K562 (cell line): ENCODE results near the gene PTTG1IP. TPM values are rescaled to one million over a fixed set of nuclear protein-coding genes. Genes with fewer than 3 reads are reported as not detected.
A peak's percentile ranks its signal among the peaks of the same experiment; 100 is the strongest.

ENCODE experiments used
- CEBPG ChIP-seq, 3 experiments: fragments of 200-800 bp in 1 of 3; sonication (Bioruptor generic) in 1 of 3; sonication (generic) in 1 of 3; formaldehyde crosslinking in 1 of 3; IDR thresholded peaks in 2 of 3; conservative IDR thresholded peaks in 1 of 3; 2 replicates each; pipeline versions ENCODE4 v1.6.1 to v1.8.0; 2016 to 2022; ENCODE audit warnings: missing compliant biosample characterization in 2 of 3, missing genetic modification characterization in 2 of 3, mild to moderate bottlenecking in 1 of 3, missing genetic modification reagents in 1 of 3
- CREM ChIP-seq: IDR thresholded peaks from 2 replicates; pipeline ENCODE4 v1.6.1; 2014; ENCODE audit warnings: antibody characterized with exemption, low read depth
- ELF2 ChIP-seq: fragments of 250-450 bp; sonication (Bioruptor Pico); IDR thresholded peaks from 2 replicates; pipeline ENCODE4 v1.5.0; 2021; ENCODE audit warnings: mild to moderate bottlenecking
- LEF1 ChIP-seq: fragments of 450-650 bp; IDR thresholded peaks from 2 replicates; pipeline ENCODE4 v1.6.1; 2016; ENCODE audit warnings: mild to moderate bottlenecking
- MAZ ChIP-seq, 2 experiments: fragments of 450-650 bp in 1 of 2; sonication (generic) in 1 of 2; formaldehyde crosslinking; IDR thresholded peaks in 1 of 2; conservative IDR thresholded peaks in 1 of 2; 2 replicates each; pipeline versions ENCODE4 v1.4.0 to v1.5.0; 2020; ENCODE audit warnings: mild to moderate bottlenecking in 1 of 2, missing genetic modification reagents in 1 of 2
- POLR2G ChIP-seq: fragments of 200-400 bp; formaldehyde crosslinking; IDR thresholded peaks from 2 replicates; pipeline ENCODE4 v1.6.1; 2017; ENCODE audit warnings: low read depth, mild to moderate bottlenecking, antibody characterized with exemption, low read length, moderate library complexity
- SIN3A ChIP-seq, 2 experiments: fragments of 150-350 bp in 1 of 2; IDR thresholded peaks; 2 replicates each; pipeline ENCODE4 v1.6.1; 2011 to 2016; ENCODE audit warnings: borderline replicate concordance in 2 of 2, low read depth in 2 of 2, low read length in 2 of 2, mild to moderate bottlenecking in 2 of 2, moderate library complexity in 2 of 2; ENCODE audit not compliant: control insufficient read depth in 1 of 2
- SMAD4 ChIP-seq: fragments of 250-450 bp; sonication (Bioruptor Pico); conservative IDR thresholded peaks from 2 replicates; pipeline ENCODE4 v1.8.0; 2021; ENCODE audit warnings: inconsistent platforms, mild to moderate bottlenecking, moderate library complexity
- ZBTB17 ChIP-seq: fragments of 450-650 bp; formaldehyde crosslinking; IDR thresholded peaks from 2 replicates; pipeline ENCODE4 v1.4.0; 2020; ENCODE audit warnings: mild to moderate bottlenecking
- ZKSCAN8 ChIP-seq: fragments of 200-800 bp; sonication (Bioruptor generic); IDR thresholded peaks from 2 replicates; pipeline ENCODE4 v1.6.1; 2016; ENCODE audit warnings: missing genetic modification characterization, missing compliant biosample characterization
- polyA plus RNA-seq, 8 experiments: library from polyadenylated mRNA; depleted of rRNA in 4 of 8; stranded (reverse) in 5 of 8; unstranded in 3 of 8; fragments of >200 nt; fragmentation: Nextera tagmentation in 2 of 8; fragmentation: Illumina TruSeq in 1 of 8; extraction: Ambion mirVana in 2 of 8; extraction: Trizol in 1 of 8; gene quantifications; 2 replicates each; pipeline versions ENCODE4 v1.2.1 to v1.2.3, GENCODE V29; 2011 to 2014; ENCODE audit warnings: inconsistent platforms in 1 of 8, missing spikeins in 1 of 8
- total RNA-seq, 7 experiments: library from RNA; depleted of rRNA in 6 of 7; stranded (reverse); fragments of >200 nt in 6 of 7; fragmentation: Illumina TruSeq in 2 of 7; extraction: Trizol in 2 of 7; gene quantifications; 2 replicates each; pipeline versions ENCODE4 v1.2.1 to v1.2.3, GENCODE V29; 2011 to 2021; ENCODE audit warnings: low replicate concordance in 1 of 7
- TF ChIP-seq, protein P1 (sequence below): fragments of 450-650 bp; IDR thresholded peaks from 2 replicates; pipeline ENCODE4 v1.6.1; 2017; ENCODE audit warnings: antibody characterized with exemption, mild to moderate bottlenecking
- TF ChIP-seq, protein P2 (sequence below): sonication (generic); formaldehyde crosslinking; IDR thresholded peaks from 2 replicates; pipeline ENCODE4 v1.8.1; 2023; ENCODE audit warnings: mild to moderate bottlenecking, missing genetic modification reagents
- TF ChIP-seq, protein P3 (sequence below): fragments of 450-650 bp; formaldehyde crosslinking; IDR thresholded peaks from 2 replicates; pipeline ENCODE4 v1.4.0; 2022; ENCODE audit warnings: missing genetic modification characterization
- TF ChIP-seq, protein P4 (sequence below): sonication (generic); formaldehyde crosslinking; IDR thresholded peaks from 2 replicates; pipeline ENCODE4 v1.9.0; 2022; ENCODE audit warnings: mild to moderate bottlenecking, missing genetic modification reagents

The PTTG1IP gene
- total and polyA plus RNA-seq, 9 of the 15 experiments (the other 6 are each of a cell fraction or from before 2014, with no cell fraction given), result 5.0 to 99.3 (median 82.4) TPM

DNA sequence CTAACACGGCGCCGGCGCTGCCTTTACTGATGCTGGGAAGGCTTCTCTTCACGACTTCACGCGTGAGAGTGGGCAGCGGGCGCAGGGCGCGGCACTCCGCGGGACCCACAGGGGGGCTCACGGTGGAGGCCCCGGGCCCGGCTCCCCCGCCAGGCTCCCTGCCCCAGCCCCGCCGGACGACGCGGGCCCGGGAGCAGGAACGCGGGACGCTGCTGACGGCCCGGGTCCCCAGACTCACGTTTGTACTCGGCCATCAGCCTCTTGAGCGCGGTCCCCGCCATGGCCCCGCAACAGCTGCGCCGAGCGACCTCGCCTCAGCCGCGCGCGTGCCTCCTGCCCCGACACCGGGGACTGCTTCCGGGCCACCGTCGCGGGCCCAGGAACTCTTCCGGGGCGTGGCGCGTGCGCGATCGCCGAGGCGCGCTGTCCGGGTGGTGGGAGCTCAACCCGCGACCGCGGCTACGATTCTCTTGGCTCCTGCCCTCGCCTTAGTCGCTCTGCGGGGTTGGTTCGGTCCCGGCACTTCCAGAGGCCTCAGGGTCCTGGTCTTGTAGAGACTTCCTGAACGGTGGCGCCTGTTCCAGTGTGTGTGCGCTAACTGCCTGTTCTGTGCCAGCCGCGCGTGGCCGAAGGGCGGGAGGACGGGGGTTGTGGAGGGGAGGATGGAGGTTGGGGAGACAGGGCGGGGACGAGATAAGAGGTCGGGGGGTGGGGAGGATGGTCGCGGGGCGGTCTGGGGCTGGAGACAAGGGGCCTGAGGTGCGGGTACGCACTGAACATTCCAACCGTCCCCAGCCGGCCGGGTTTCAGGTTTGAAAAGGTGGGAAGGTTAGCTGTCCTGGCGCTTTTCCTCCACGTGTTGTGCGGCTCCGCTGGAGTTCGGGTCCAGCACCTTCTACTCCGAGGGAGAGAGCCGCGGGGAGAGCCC is 71.8 kb downstream of the PTTG1IP start, which contains the start of gene UBE2G2 (continued):
- TF ChIP-seq ZKSCAN8 (CRISPR knock-in tag) (no peak), LEF1 (no peak), CREM (peak; percentile 78), ZBTB17 (CRISPR knock-in tag) (peak; percentile 73; the same call in 1 of the 2 replicates), MAZ (CRISPR knock-in tag; conservative IDR thresholded peaks at IDR 0.05 in 1 of 2, IDR thresholded peaks at IDR 0.05 in 1 of 2) (peak in 1 of 2 experiments; percentile 77; a peak in 1 of 4 replicates), SIN3A (IDR thresholded peaks at IDR 0.05; ENCODE audit: borderline replicate concordance in 2 of 2, control insufficient read depth in 1 of 2, low read depth in 2 of 2, low read length in 2 of 2) (peak; percentile 96 to 97), POLR2G (peak; percentile 98), SMAD4 (CRISPR knock-in tag) (peak; percentile 55), CEBPG (CRISPR knock-in tag; IDR thresholded peaks at IDR 0.05) (peak; percentile 35; the same call in 1 of the 2 replicates), CEBPG (tag; conservative IDR thresholded peaks at IDR 0.05 in 1 of 2, IDR thresholded peaks at IDR 0.05 in 1 of 2) (no peak), ELF2 (CRISPR knock-in tag) (peak; percentile 40; the same call in 1 of the 2 replicates)
- TF ChIP-seq, protein P1, sequence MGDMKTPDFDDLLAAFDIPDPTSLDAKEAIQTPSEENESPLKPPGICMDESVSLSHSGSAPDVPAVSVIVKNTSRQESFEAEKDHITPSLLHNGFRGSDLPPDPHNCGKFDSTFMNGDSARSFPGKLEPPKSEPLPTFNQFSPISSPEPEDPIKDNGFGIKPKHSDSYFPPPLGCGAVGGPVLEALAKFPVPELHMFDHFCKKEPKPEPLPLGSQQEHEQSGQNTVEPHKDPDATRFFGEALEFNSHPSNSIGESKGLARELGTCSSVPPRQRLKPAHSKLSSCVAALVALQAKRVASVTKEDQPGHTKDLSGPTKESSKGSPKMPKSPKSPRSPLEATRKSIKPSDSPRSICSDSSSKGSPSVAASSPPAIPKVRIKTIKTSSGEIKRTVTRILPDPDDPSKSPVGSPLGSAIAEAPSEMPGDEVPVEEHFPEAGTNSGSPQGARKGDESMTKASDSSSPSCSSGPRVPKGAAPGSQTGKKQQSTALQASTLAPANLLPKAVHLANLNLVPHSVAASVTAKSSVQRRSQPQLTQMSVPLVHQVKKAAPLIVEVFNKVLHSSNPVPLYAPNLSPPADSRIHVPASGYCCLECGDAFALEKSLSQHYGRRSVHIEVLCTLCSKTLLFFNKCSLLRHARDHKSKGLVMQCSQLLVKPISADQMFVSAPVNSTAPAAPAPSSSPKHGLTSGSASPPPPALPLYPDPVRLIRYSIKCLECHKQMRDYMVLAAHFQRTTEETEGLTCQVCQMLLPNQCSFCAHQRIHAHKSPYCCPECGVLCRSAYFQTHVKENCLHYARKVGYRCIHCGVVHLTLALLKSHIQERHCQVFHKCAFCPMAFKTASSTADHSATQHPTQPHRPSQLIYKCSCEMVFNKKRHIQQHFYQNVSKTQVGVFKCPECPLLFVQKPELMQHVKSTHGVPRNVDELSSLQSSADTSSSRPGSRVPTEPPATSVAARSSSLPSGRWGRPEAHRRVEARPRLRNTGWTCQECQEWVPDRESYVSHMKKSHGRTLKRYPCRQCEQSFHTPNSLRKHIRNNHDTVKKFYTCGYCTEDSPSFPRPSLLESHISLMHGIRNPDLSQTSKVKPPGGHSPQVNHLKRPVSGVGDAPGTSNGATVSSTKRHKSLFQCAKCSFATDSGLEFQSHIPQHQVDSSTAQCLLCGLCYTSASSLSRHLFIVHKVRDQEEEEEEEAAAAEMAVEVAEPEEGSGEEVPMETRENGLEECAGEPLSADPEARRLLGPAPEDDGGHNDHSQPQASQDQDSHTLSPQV, result peak; percentile 85
- TF ChIP-seq, protein P2, sequence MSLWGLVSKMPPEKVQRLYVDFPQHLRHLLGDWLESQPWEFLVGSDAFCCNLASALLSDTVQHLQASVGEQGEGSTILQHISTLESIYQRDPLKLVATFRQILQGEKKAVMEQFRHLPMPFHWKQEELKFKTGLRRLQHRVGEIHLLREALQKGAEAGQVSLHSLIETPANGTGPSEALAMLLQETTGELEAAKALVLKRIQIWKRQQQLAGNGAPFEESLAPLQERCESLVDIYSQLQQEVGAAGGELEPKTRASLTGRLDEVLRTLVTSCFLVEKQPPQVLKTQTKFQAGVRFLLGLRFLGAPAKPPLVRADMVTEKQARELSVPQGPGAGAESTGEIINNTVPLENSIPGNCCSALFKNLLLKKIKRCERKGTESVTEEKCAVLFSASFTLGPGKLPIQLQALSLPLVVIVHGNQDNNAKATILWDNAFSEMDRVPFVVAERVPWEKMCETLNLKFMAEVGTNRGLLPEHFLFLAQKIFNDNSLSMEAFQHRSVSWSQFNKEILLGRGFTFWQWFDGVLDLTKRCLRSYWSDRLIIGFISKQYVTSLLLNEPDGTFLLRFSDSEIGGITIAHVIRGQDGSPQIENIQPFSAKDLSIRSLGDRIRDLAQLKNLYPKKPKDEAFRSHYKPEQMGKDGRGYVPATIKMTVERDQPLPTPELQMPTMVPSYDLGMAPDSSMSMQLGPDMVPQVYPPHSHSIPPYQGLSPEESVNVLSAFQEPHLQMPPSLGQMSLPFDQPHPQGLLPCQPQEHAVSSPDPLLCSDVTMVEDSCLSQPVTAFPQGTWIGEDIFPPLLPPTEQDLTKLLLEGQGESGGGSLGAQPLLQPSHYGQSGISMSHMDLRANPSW (CRISPR knock-in tag), result peak; percentile 88; the same call in 1 of the 2 replicates
- TF ChIP-seq, protein P3, sequence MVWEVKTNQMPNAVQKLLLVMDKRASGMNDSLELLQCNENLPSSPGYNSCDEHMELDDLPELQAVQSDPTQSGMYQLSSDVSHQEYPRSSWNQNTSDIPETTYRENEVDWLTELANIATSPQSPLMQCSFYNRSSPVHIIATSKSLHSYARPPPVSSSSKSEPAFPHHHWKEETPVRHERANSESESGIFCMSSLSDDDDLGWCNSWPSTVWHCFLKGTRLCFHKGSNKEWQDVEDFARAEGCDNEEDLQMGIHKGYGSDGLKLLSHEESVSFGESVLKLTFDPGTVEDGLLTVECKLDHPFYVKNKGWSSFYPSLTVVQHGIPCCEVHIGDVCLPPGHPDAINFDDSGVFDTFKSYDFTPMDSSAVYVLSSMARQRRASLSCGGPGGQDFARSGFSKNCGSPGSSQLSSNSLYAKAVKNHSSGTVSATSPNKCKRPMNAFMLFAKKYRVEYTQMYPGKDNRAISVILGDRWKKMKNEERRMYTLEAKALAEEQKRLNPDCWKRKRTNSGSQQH, result 0 out of 2 replicates have a peak, but pooled peaks have one; percentile 15
- TF ChIP-seq, protein P4, sequence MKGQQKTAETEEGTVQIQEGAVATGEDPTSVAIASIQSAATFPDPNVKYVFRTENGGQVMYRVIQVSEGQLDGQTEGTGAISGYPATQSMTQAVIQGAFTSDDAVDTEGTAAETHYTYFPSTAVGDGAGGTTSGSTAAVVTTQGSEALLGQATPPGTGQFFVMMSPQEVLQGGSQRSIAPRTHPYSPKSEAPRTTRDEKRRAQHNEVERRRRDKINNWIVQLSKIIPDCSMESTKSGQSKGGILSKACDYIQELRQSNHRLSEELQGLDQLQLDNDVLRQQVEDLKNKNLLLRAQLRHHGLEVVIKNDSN, result peak; percentile 62
